NCI-H2171 treated with DMSO at 0.1 percent for 48 hours (cell line): ENCODE measurements around the gene KCNJ14.
A peak's percentile ranks its signal among the peaks of the same experiment; 100 is the strongest.

ENCODE experiments used
- DNase-seq: peaks from one replicate; lab custom pipeline; 2025; lab: John Stamatoyannopoulos, UW

The KCNJ14 gene

GRCh38 chr19:48445606-48446481 lies 9.5 kb upstream of the KCNJ14 start, which contains the start of gene GRWD1:
Gene GRWD1 (plus strand): TSS chr19:48445983. CDS start chr19:48446006, 23 bp downstream.
- peak; percentile 99 for DNase-seq

- no peak for DNase-seq
These were observed 8.8 kb upstream of the KCNJ14 start for GRCh38 chr19:48446579-48446978.

- no peak for DNase-seq
These were observed 6.8 kb upstream of the KCNJ14 start for GRCh38 chr19:48448563-48448962.

GRCh38 chr19:48450441-48450840 lies 4.9 kb upstream of the KCNJ14 start:
- no peak for DNase-seq

GRCh38 chr19:48450863-48451262 lies 4.5 kb upstream of the KCNJ14 start:
- no peak for DNase-seq

- DNase-seq: no peak
These were observed 3.8 kb upstream of the KCNJ14 start for GRCh38 chr19:48451624-48452023.

- no peak for DNase-seq
These were observed 2.8 kb upstream of the KCNJ14 start for GRCh38 chr19:48452289-48453190.

GRCh38 chr19:48454150-48454730 lies 1.1 kb upstream of the KCNJ14 start:
- DNase-seq: no peak

GRCh38 chr19:48455908-48456562 lies 661 bp downstream of the KCNJ14 start:
- no peak for DNase-seq

GRCh38 chr19:48456864-48457263 lies 1.5 kb downstream of the KCNJ14 start:
- DNase-seq: no peak

- no peak for DNase-seq
These were observed 2.6 kb downstream of the KCNJ14 start for GRCh38 chr19:48458016-48458415.

- no peak for DNase-seq
These were observed 6.2 kb downstream of the KCNJ14 start for GRCh38 chr19:48461651-48461981.

GRCh38 chr19:48461982-48462655 lies 6.7 kb downstream of the KCNJ14 start:
- no peak for DNase-seq

- no peak for DNase-seq
These were observed 9.8 kb downstream of the KCNJ14 start for GRCh38 chr19:48465215-48465614.

GRCh38 chr19:48466561-48467325 lies 11.4 kb downstream of the KCNJ14 start:
- DNase-seq: no peak

GRCh38 chr19:48468772-48469288 lies 13.5 kb downstream of the KCNJ14 start:
- peak; percentile 100 for DNase-seq

GRCh38 chr19:48469289-48469881 lies 14.0 kb downstream of the KCNJ14 start, which contains the start of gene CYTH2:
Gene CYTH2 (plus strand): TSS chr19:48469369. CDS start chr19:48469508, 139 bp downstream.
- peak; percentile 63 for DNase-seq

- DNase-seq: no peak
These were observed 14.7 kb downstream of the KCNJ14 start for GRCh38 chr19:48469934-48470680.

- DNase-seq: no peak
These were observed 15.5 kb downstream of the KCNJ14 start for GRCh38 chr19:48470856-48471255.
